ENCODE data around the gene MVB12B.

Gene MVB12B

DNA sequence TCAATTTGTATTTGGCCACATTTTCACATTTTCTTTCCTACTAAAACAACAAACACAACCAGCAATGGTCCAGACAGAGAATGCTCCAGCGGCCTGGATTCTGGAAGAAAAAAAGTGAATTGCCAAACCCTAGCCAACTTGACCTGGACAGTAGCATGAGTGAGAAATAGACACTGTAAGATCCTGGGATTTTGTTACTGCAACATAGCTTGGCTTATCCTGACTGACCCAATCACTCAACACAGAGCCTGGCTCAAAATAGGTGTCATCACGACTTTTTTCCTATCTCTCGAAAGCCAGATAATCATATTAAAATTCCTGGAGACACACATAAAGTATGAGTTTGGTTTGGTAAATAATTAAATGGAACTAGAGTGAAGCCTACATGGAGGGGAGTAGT lies 25.4 kb upstream of the MVB12B start:
- DNase-seq: peak in 1 of 42 donors; percentile 31
- intact Hi-C loops (cut with DNase I): loop anchor here (5.0 kb wide), 1 partner anchor 74 kb away; no protein-coding TSS in a partner anchor

DNA sequence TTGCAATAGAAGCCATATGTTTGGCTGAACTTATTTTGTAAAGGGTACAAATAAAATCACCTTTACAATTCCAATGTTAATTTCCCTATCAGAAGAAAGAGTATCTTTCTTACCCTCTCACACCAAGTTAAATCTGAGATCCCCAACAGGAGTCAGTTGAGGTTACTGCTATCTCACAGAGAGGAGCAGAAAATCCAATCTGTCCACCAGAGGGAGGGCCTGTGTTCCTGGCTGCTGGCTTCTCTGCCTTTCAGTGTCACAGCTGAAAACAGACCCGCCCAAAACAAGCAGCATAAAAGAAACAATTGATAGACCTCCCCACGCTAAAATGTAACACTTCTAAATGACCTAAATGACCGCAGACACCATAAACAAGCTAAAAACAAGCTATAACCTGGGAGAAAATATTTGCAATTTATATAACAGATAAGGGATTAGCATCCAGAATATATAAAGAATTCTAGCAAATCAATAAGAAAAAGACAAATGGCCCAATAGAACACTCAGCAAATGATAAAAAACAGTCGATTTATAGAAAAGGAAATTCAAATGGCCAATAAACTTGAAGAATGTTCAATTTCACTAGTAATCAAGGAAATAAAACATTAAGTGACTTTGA lies 24.5 kb upstream of the MVB12B start:
- peak; percentile 38 to 92 (median 80) for DNase-seq
- intact Hi-C loops (cut with DNase I): loop anchor here (5.0 kb wide), 1 partner anchor 75 kb away; no protein-coding TSS in a partner anchor

DNA sequence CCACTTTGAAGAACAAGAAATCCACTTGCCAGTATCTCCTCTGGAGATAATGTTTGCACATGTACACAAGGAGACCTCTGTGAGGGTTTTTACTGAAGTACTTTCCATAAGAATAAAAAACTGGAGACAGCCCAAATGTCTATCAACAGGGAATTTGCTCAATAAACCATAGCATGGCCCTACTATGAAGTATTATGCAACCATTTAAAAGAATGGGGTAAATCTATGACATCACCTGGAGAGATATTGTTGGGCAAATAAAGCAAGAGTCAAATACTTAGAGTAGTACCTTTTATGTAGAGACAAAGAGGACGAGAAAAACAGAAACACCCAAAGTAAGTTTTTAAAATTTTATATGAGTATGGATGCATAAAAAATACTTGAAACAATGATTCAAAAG lies 23.9 kb upstream of the MVB12B start:
- intact Hi-C loops (cut with DNase I): loop anchor here (5.0 kb wide), 1 partner anchor 75 kb away; no protein-coding TSS in a partner anchor
- peak in 1 of 42 donors; percentile 4 for DNase-seq

DNA sequence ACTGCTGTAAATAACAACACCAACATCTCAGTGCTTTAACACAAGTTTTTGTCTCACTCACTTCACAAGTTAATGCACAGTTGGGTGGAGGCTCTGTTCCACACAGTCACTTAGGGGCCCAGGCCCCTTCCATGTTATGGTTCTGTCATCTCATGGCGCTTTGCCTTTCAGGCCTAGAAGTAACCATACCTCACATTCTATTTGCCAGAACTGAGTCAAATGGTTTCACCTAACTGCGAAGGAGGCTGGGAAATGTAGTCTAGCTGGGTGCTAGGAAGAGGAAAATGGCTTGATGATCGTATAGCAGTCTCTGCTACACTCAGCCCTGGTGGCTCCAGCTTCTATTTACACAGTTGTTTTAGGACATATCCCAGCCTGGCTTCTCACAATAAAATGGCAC lies 23.1 kb upstream of the MVB12B start:
- intact Hi-C loops (cut with DNase I): loop anchor here (5.0 kb wide), 1 partner anchor 76 kb away; no protein-coding TSS in a partner anchor
- DNase-seq: peak in 4 of 42 donors; percentile 1 to 28 (median 16)

DNA sequence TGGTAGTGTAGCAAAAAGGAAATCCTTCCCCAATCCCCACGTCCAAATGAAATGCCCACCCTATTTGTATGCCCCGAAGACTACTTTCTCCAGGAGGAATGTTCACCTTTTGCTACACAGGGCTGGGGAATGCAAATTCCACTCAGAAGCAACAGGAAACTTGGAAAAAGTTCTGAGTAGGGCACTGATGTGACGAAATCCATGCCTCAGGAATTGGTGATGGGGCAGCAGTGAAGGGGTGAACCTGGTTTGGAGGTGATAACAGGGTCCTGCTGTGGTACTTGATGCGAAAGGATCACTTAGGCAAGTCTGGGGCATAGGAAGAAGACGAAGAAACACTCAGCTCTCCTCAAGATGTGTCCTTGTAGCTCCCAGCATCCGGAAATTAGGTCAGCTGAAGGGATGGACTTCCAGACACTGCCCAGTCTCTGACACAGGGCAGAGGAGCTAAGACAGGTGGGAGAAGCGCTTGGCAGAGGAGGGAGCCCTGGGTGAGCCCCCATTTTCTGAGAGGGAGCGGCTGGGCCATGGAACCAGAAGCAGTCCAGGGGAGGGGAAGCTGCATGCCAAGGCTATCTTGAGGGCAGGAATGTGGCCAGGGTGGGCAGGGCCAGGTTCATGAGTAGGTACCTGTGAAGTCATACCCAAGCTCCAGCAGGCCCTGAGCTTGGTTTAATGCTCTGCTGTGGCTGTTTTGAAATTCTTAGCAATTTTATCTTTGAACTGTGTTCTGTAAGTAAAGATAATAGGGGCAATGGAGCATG lies 22.2 kb upstream of the MVB12B start:
- peak in 5 of 42 donors; percentile 0 to 39 (median 18) for DNase-seq
- intact Hi-C loops (cut with DNase I): loop anchor here (5.0 kb wide), 1 partner anchor 77 kb away; no protein-coding TSS in a partner anchor

DNA sequence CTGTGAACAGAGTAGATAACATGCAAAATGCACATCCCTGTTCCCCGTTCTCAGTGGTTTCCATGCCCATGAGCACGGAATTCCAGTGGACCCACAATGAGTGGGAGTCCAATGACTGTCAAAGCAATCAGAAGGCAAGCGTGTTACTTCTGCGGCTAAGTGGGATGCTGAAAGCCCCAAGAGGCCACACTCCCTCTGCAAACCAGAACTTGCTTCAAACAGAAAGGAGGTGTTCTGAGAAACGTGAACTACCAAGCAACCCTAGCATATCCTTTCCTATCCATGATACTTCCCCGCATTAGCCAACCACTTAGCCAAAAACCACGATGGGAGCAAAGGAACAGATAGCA lies 21.7 kb upstream of the MVB12B start:
- peak in 4 of 42 donors; percentile 1 to 33 (median 18) for DNase-seq
- intact Hi-C loops (cut with DNase I): loop anchor here (5.0 kb wide), 2 partner anchors 72 to 78 kb away; no protein-coding TSS in a partner anchor

DNA sequence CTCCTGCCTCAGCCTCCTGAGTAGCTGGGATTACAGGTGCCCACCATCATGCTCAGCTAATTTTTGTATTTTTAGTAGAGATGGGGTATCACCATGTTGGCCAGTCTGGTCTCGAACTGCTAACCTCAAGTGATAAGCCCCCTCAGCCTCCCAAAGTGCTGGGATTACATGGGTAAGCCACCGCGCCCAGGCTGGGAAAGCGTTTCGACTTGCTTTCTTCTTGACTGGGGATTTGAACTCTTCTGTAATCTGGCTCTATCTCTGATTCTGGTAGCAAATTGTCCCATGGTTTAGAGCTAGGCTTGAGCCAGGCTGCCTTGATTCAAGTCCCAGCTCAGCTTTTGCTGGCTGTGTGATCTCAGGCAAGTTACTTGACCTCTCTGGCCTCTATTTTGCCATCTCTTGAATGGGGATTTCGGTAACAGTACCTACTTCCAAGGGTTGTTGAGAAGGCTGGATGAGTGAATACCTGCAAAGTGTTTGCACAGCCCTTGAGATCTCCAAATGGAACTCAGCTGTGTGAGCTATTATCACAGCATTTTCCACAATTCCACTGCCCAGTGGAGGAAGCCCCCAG lies 20.5 kb upstream of the MVB12B start:
- intact Hi-C loops (cut with DNase I): loop anchor here (5.0 kb wide), 1 partner anchor 71 kb away; no protein-coding TSS in a partner anchor
- peak in 4 of 42 donors; percentile 1 to 27 (median 16) for DNase-seq

DNA sequence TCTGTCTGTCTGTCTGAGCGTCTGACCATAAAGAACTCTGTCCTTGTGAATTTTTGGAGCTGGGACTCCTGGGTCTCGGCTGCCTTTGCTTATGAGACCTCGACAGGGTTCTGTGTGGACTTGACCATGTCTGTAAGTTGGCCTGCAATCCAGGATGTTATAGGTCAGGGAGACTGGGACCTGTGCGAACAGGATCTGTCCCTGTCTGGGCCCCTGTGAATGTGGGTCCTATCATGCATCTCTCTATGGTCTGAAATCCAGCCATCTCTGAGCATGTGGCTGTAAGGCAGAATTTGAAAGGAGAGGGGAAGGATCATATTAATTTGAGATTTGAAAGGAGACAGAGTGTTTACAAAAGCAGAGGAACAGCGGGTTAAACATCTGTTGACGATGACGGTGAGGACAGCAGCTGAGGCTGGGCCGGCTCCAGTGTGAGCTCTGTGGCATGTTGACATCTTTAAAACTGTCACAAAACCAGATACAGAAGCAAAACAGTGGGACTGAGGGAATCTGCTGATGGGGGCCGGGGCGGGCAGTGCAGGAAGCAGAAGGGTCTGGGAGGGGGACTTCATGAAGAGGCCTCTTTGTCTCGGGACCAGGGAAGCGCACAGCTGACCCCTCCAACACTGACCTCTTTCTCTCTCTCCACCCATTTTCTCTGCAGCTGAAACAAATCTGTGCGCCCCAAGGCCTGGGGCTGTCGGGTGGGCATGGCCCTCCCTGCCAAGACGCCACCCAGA lies 19.1 kb upstream of the MVB12B start:
- intact Hi-C loops (cut with DNase I): loop anchor here (5.0 kb wide), 1 partner anchor 70 kb away; no protein-coding TSS in a partner anchor
- peak; percentile 72 to 95 (median 88) for DNase-seq

DNA sequence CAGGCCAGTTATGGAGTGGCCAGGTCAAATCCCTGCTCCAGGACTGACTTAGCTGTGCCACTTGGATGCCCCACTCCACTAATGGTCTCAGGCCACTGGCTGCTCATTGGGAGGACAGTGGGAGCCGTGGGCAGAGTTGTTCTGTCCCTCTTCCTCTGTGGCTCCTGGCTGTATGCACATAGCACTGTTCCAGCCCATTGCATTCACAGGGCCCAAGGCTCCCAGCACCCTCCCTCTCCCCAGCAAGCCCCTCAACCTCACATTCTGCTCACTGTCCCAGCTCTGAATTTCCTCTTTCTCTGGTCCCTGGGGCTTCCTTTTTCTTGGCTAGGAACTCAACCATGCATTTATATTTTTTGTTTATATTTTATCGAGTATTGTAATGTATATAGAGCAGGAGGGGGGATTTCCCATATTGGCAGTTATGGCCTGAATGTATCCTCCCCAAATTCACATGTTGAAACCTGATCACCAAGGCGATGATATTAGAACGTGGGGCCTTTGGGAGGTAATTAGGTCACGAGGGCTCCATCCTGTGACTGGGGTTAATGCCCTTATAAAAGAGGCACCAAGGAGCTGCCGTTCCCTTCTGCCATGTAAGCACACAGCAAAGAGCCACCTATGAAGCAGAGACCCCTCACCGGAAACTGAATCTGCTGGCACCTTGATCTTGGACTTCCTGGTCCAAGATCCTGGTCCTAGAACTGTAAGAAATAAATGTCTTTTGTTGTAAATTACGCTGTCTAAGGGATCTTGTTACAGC lies 17.0 kb upstream of the MVB12B start:
- intact Hi-C loops (cut with DNase I): loop anchor here (5.0 kb wide), 1 partner anchor 68 kb away; no protein-coding TSS in a partner anchor

DNA sequence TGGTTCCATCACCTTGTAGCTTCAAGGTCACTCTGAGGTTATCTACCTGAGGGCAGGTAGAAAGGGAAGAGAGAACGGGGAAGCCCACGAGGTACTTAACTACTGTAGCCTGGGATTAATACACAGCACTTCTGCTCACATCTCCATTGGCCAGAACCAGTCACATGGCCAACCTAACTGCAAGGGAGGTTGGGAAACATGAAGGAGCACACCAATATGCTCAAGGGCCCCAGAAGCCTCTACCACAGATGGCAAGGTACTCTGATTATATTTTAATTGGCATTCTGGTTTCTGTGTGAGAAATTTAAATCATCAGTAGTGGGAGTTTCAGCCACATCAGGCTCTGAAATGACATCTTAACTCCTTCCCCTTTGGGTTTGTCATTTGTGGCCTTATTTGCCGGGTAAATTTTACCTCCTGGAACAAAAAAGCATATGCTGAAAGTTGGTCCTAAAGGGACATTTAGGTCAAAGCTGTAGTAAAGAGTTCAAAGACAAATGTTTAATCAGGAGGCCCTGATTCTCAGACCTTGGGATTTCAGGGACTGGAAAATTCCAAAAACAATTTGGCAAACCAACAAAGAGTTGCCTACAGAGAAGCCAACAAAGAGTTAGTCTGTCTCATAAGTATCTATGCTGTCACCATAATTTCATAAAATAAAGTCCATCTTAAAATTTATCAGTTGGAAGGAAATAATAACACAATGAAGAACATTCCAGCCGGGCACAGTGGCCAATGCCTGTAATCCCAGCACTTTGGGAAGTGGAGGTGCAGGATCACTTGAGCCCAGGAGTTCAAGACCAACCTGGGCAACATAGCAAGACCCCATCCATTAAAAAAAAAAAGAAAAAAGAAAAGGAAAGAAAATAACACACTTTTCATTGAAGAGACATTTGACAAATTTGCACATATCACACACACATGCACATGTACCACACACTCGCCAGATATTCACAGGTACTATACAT lies 13.8 kb upstream of the MVB12B start:
- peak in 1 of 42 donors; percentile 1 for DNase-seq
- intact Hi-C loops (cut with DNase I): no loop called here

More for the DNA sequence above, 17.0 kb upstream of the MVB12B start:
- DNase-seq: peak in 6 of 42 donors; percentile 1 to 44 (median 22)

DNA sequence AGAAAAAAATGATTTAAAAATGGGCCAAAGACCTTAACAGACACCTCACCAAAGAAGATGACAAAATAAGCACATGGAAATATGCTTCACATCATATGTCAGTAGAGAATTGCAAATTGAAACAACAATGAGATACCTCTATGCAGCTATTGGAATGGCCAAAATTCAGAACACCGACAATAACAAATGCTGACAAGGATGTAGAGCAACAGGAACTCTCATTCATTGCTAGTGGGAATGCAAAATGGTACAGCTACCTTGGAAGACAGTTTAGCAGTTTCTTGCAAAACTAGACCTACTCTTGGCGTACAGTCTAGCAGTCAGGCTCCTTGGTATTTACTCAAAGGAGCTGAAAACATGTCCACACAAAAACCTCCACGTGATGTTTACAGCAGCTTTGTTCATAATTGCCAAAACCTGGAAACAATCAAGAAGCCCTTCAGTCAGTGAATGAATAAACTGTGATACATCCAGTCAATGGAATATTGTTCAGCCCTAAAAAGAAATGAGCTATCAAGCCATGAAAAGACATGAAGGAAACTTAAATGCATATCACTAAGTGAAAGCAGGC lies 10.5 kb upstream of the MVB12B start:
- intact Hi-C loops (cut with DNase I): no loop called here
- DNase-seq: no peak

DNA sequence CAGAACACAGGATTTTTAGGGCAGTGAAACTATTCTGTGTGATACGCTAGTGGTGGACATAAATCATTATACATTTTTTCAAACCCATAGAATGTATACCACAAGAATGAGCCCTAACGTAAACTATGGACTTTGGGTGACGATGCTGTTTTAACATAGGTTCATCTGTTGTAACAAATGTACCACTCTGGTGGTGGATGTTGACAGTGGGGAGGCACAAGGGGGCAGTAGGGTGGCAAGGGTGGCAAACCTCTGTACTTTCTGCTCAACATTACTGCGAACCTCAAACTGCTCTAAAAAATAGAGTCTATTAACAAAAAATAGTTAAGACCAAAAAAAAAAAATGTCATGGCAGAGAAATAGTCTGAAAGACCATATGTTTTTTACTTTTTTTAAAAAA lies 9.1 kb upstream of the MVB12B start:
- intact Hi-C loops (cut with DNase I): no loop called here
- DNase-seq: peak in 14 of 42 donors; percentile 38 to 78 (median 56)

DNA sequence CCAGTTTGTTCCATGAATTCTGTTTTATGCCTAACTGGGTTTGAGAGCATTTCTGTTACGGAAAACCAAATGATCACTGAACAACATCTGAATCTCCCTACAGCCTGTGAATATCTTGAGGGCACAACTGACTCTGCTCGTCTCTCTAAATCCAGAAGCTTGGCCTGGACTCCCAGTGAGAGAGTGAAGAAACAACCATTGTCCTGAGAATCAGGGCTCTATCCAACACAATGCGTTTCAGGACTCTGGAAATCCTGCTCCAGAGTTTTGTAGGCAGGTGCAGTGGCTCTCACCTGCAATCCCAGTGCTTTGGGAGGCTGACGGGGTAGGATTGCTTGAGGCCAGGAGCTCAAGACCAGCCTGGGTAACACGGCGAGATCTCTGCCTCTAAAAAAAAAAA lies 7.8 kb upstream of the MVB12B start:
- intact Hi-C loops (cut with DNase I): no loop called here
- DNase-seq: peak in 2 of 42 donors; percentile 34 to 45

DNA sequence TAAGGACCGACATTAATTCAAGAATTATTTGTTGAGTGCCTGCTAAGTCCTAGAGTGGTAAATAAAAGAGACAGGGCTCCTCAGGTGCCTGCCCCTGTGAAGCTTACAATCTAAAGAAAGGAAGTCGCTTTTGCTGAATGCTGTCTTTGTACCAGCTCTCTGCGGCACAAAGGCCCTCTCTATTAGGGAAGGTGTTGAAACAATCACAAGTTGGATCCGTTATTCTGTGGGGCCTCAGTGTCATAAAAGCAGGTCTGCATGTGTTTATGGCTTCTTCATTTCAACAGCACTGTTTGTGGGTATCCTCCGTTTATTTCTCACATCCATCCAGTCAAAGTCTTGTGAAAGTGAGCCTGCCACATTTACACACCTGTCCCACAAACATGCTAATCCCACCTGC lies 7.0 kb upstream of the MVB12B start:
- peak in 1 of 42 donors; percentile 23 for DNase-seq
- intact Hi-C loops (cut with DNase I): no loop called here

DNA sequence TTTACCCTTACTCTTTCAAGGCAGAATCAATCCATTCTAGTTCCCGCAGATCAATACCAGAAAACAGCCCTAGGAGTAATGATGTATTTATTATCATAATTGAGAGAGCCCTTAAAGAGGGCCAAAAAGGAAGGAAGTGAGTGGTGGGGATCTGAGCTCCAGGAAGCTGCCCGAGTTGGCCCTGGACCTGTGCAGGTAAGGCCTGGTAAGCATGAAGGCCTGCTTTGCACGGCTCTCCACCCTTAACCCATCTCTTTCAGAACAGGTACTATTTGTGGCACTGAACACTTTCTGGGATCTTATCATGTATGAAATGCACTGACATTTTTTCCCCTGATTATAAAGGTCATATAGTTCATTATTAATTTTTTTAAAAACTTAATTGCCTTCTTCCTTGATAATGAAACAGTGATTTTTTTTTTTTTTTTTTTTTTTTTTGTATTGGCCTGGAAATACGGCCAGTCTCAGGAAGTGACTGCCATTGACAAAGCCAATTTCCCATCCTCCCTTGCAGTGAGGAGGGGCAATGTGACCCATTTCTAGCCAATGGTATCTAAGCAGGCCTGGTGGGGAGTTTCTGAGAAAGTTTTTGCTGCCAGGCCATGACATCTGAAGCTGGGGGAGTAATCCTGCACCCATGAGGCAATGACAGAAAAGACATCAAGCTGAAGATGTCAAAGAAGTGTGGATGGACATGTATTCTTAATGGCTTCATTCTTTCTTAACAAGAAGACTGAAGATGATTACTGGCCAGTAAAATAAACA lies 6.3 kb upstream of the MVB12B start:
- DNase-seq: peak in 1 of 42 donors; percentile 37
- intact Hi-C loops (cut with DNase I): no loop called here

DNA sequence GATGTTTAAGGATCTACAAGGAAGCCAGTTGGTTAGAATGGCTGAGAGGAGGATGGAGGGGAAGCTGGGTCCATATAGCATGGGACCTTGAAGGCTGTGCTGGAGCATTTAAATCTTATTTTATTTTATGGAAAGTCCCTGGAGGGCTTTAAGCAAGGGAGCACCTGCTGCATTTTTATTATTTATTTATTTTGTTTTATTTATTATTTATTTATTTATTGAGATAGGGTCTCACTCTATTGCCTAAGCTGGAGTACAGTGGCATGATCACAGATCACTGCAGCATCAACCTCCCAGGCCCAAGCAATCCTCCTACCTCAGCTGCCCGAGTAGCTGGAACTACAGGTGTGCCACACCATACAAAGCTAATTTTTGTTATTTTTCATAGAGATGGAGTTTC lies 4.9 kb upstream of the MVB12B start:
- DNase-seq: no peak
- intact Hi-C loops (cut with DNase I): no loop called here
